ENCODE results near the gene GPR150. TPM values are rescaled to one million over a fixed set of nuclear protein-coding genes. Genes with fewer than 3 reads are reported as not detected.

Gene GPR150
- total and polyA plus RNA-seq, 12 donors, result 0.03 to 0.74 (median 0.30) TPM

GRCh38 chr5:95621839-95622629 lies 2.1 kb downstream of the GPR150 start:
- peaks cover 4 to 22% of the 10 kb centered on the region in 2 donors for H3K4me1 ChIP-seq (replicated peaks in 1 of 2)
- intact Hi-C loops (cut with DNase I), result loop anchor here in 1 of 2 donors (10.0 kb wide), 1 partner anchor 713 kb away; no protein-coding TSS in a partner anchor
- peak overlapping the region in 1 of 4 donors; percentile 91 for H3K4me3 ChIP-seq
- no peaks in the 10 kb centered on the region for H3K36me3 ChIP-seq (replicated peaks in 1 of 2)
- WGBS, 4 donors, result 66 to 76% (median 74%) methylated on average over 8 of the region's 8 CpGs
- no peak overlapping the region for H3K27ac ChIP-seq
- no peaks in the 10 kb centered on the region for H3K9me3 ChIP-seq (replicated peaks in 1 of 3)
- TF ChIP-seq POLR2A (IDR thresholded peaks at IDR 0.05) (no peak), CTCF (IDR thresholded peaks at IDR 0.05) (no peak)
- H3K27me3 ChIP-seq, result no peaks in the 10 kb centered on the region
- no peak for DNase-seq

- H3K36me3 ChIP-seq (replicated peaks in 1 of 2), result no peaks in the 10 kb centered on the region
- no peak overlapping the region for H3K27ac ChIP-seq
- H3K4me3 ChIP-seq, result no peak overlapping the region
- H3K4me1 ChIP-seq (replicated peaks in 1 of 2), result peaks cover 4 to 22% of the 10 kb centered on the region in 2 donors
- intact Hi-C loops (cut with DNase I), result loop anchor here in 1 of 2 donors (10.0 kb wide), 1 partner anchor 711 kb away; no protein-coding TSS in a partner anchor
- TF ChIP-seq POLR2A (IDR thresholded peaks at IDR 0.05) (no peak), CTCF (IDR thresholded peaks at IDR 0.05) (no peak)
- no peak for DNase-seq
- no peaks in the 10 kb centered on the region for H3K27me3 ChIP-seq
- H3K9me3 ChIP-seq (replicated peaks in 1 of 3), result no peaks in the 10 kb centered on the region
- 92 to 96% (median 95%) methylated on average over 5 of the region's 5 CpGs for WGBS, 4 donors
Observed at GRCh38 chr5:95623706-95624105, 3.8 kb downstream of the GPR150 start.

DNA sequence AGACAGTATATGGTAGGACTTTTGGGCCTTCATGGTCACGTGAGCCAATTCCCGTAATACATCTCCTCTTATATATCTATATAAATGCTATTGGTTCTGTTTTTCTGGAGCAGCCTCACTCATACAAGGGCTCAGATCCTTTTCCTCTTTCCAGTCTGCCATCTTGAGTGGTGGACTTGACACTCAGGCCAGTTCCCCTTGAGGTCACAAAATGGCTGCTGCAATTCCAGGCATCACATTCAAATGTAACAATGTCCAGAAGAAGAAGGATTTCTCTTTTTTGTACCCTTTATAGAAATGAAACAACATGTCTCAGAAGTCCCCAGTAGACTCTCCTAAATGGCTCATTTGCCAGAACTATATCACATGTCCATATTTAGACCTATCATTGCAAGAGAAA lies 4.5 kb downstream of the GPR150 start:
- no peak for DNase-seq
- 97 to 100% (median 99%) methylated on average over 2 of the region's 2 CpGs for WGBS, 4 donors
- TF ChIP-seq POLR2A (IDR thresholded peaks at IDR 0.05), result no peak
- no peak for TF ChIP-seq CTCF (IDR thresholded peaks at IDR 0.05)
- H3K4me1 ChIP-seq (replicated peaks in 1 of 2), result peaks cover 4 to 21% of the 10 kb centered on the region in 2 donors
- intact Hi-C loops (cut with DNase I), result loop anchor here in 1 of 2 donors (10.0 kb wide), 1 partner anchor 710 kb away; no protein-coding TSS in a partner anchor
- no peak overlapping the region for H3K27ac ChIP-seq
- no peaks in the 10 kb centered on the region for H3K27me3 ChIP-seq
- H3K36me3 ChIP-seq (replicated peaks in 1 of 2), result no peaks in the 10 kb centered on the region
- no peaks in the 10 kb centered on the region for H3K9me3 ChIP-seq (replicated peaks in 1 of 3)
- no peak overlapping the region for H3K4me3 ChIP-seq

GRCh38 chr5:95626701-95627100 lies 6.8 kb downstream of the GPR150 start:
- no peak for TF ChIP-seq POLR2A (IDR thresholded peaks at IDR 0.05)
- TF ChIP-seq CTCF (IDR thresholded peaks at IDR 0.05), result no peak
- 79 to 93% (median 84%) methylated on average over 1 of the region's 1 CpG for WGBS, 4 donors
- DNase-seq, result no peak
- Histone ChIP-seq H3K4me1 (replicated peaks in 1 of 2) (peaks cover under 1 to 6% of the 10 kb centered on the region in 2 donors), H3K27ac (no peak overlapping the region), H3K9me3 (replicated peaks in 1 of 3) (no peaks in the 10 kb centered on the region), H3K36me3 (replicated peaks in 1 of 2) (no peaks in the 10 kb centered on the region), H3K27me3 (no peaks in the 10 kb centered on the region), H3K4me3 (no peak overlapping the region)
- intact Hi-C loops (cut with DNase I), result loop anchor here in 1 of 2 donors (10.0 kb wide), 1 partner anchor 708 kb away; no protein-coding TSS in a partner anchor

Data from adrenal gland (tissue), 12 donors.